Measurements from ENCODE around the gene DHX34. TPM values are rescaled to one million over a fixed set of nuclear protein-coding genes. Genes with fewer than 3 reads are reported as not detected.

Gene DHX34
- total and polyA plus RNA-seq, 9 of the 15 experiments (the other 6 are each of a cell fraction or from before 2014, with no cell fraction given) = 0.36 to 42.0 (median 15.0) TPM

DNA sequence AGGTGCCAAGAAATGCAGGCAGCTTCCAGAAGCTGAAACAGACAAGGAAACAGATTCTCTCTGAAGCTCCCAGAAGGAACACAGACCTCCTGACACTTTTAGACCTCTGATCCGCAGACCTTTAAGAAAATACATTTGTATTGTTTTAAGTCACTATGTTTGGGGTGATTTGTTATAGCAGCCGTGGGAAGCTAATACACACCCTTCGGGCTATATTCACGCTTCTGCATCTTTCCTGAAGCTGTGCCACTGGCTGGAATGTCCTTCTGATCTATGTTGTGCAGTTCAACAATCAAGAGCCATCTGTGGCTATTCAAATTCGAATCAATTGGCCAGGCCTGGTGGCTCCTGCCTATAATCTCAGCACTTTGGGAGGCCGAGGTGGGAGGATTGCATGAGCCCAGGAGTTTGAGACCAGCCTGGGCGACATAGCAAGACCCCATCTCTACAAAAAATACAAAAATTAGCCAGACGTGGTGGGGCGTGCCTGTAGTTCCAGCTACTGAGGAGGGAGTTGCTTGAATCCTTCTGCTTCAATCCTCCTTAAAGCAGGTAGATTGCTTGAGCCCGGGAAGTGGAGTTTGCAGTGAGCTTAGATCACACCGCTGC is 5.8 kb upstream of the DHX34 start:
- peaks cover 5 to 17% of the 10 kb centered on the region in 2 experiments; a peak in 4 of 5 replicates for H3K4me1 ChIP-seq (replicated peaks in 1 of 2; ENCODE audit: control insufficient read depth in 2 of 2, insufficient read depth in 2 of 2, low read length in 2 of 2)
- WGBS (ENCODE audit: insufficient coverage, low coverage, missing lambda C conversion rate) = 73% methylated on average over 11 of the region's 11 CpGs
- CTCF ChIA-PET (ENCODE audit: low intra/inter-chr PET ratio) = no interaction called here

More for the DNA sequence above, 5.8 kb upstream of the DHX34 start:
- no peak overlapping the region for H3K4me3 ChIP-seq
- H3K79me2 ChIP-seq (ENCODE audit: control insufficient read depth, insufficient read depth, low read length) = no peaks in the 10 kb centered on the region
- no peak overlapping the region for H3K9ac ChIP-seq (ENCODE audit: insufficient read depth in 1 of 2, low read depth in 2 of 2, low read length in 2 of 2)
- H3K36me3 ChIP-seq (ENCODE audit: control insufficient read depth, insufficient read depth, low read length) = no peaks in the 10 kb centered on the region
- H3K27me3 ChIP-seq (ENCODE audit: control insufficient read depth in 2 of 2, insufficient read depth in 2 of 2, low read length in 2 of 2) = no peaks in the 10 kb centered on the region
- H4K20me1 ChIP-seq (replicated peaks; ENCODE audit: control insufficient read depth, insufficient read depth, low read length) = no peaks in the 10 kb centered on the region
- DNase-seq (ENCODE audit: extremely low read depth in 1 of 4, low spot score in 3 of 4) = no peak
- no peak overlapping the region; the same call in 2 of the 3 replicates for H3K27ac ChIP-seq (ENCODE audit: extremely low read depth, low read depth, low read length)
- H3K4me2 ChIP-seq (ENCODE audit: insufficient read depth, low read length) = no peak overlapping the region
- intact Hi-C loops (cut with micrococcal nuclease) = no loop called here
- H3K9me1 ChIP-seq (ENCODE audit: control insufficient read depth, insufficient read depth, low read length) = no peaks in the 10 kb centered on the region
- POLR2A ChIA-PET = interaction anchor here (0.8 to 3.4 kb wide), 3 partner anchors 8 to 116 kb away, joined by 3 to 15 read pairs (median 5); no protein-coding TSS in a partner anchor
- BruUV-seq (replicated peaks) = no TSS peak
- no peaks in the 10 kb centered on the region for H3K9me3 ChIP-seq (replicated peaks; ENCODE audit: control insufficient read depth, insufficient read depth, low read depth, low read length)
- FAIRE-seq = no peak
- TF ChIP-seq NR4A1 (CRISPR knock-in tag; IDR thresholded peaks at IDR 0.05) (no peak), NR4A1 (tag; IDR thresholded peaks at IDR 0.05) (no peak), ZNF12 (CRISPR knock-in tag; IDR thresholded peaks at IDR 0.05) (peak; percentile 98), KLF16 (IDR thresholded peaks at IDR 0.05) (no peak), ZNF121 (CRISPR knock-in tag; conservative IDR thresholded peaks at IDR 0.05) (peak; percentile 74), BCOR (IDR thresholded peaks at IDR 0.05) (peak; percentile 32; the same call in 1 of the 2 replicates), BDP1 (IDR thresholded peaks at IDR 0.05; ENCODE audit: insufficient read depth, insufficient read length) (no peak), ZNF407 (IDR thresholded peaks at IDR 0.05; ENCODE audit: low read depth) (no peak), NCOA6 (IDR thresholded peaks at IDR 0.05) (no peak)
- in situ Hi-C loops (cut with MboI) = no loop called here
- no peak overlapping the region; the same call in 1 of the 2 replicates for H2AFZ ChIP-seq (ENCODE audit: low read depth, low read length)
- no peak for ATAC-seq
